ENCODE results near the gene HCFC1. TPM values are rescaled to one million over a fixed set of nuclear protein-coding genes. Genes with fewer than 3 reads are reported as not detected.
A peak's percentile ranks its signal among the peaks of the same experiment; 100 is the strongest.

HCFC1 gene
- total and polyA plus RNA-seq, 9 of the 15 experiments (the other 6 are each of a cell fraction or from before 2014, with no cell fraction given) = 2.8 to 133 (median 17.1) TPM

DNA sequence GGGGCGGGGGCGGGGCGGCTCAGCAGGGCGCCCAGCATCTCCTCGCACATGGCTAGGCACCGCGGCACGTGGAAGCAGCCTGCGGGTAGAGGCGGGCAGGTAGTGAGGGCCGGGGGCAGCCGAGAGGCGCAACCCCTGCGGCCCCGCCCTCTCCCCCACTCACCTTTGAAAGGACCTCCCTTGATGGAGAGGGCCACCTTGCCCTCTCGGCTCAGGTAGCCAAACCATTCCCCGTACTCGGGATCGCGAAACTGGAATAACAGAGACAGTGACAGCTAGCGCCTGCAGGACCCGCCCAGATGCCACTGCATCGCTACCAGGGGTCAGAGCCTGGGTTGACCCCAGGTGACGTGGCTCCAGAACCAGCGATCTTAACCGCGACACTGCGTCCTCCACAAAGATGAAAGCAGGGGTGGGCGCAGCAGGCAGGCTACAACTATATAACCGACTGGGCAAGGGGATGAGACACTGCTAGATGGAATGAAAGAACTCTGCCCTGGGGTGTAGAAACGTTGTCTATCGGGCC lies 36.2 kb downstream of the HCFC1 start:
- BruUV-seq (replicated peaks) = no TSS peak
- no peaks in the 10 kb centered on the region for H3K27me3 ChIP-seq (ENCODE audit: control insufficient read depth in 2 of 2, insufficient read depth in 2 of 2, low read length in 2 of 2)
- in situ Hi-C loops (cut with MboI) (no loop called here), intact Hi-C loops (cut with micrococcal nuclease) (no loop called here)
- peaks cover 36% of the 10 kb centered on the region; the same call in 2 of the 3 replicates for H3K36me3 ChIP-seq (ENCODE audit: control insufficient read depth, insufficient read depth, low read length)
- H4K20me1 ChIP-seq (replicated peaks; ENCODE audit: control insufficient read depth, insufficient read depth, low read length) = no peaks in the 10 kb centered on the region
- peak overlapping the region; percentile 61 for H3K4me2 ChIP-seq (ENCODE audit: insufficient read depth, low read length)
- ChIA-PET CTCF (ENCODE audit: low intra/inter-chr PET ratio) (no interaction called here), POLR2A (interaction anchor here (0.6 to 2.0 kb wide), 4 partner anchors 10 to 141 kb away, joined by 3 to 12 read pairs (median 4); partner anchors contain the start of genes IDH3G, RENBP and SSR4)
- peak overlapping the region; percentile 45 to 87 for H3K9ac ChIP-seq (ENCODE audit: insufficient read depth in 1 of 2, low read depth in 2 of 2, low read length in 2 of 2)
- WGBS (ENCODE audit: insufficient coverage, low coverage, missing lambda C conversion rate) = 22% methylated on average over 15 of the region's 32 CpGs
- H3K9me3 ChIP-seq (replicated peaks; ENCODE audit: control insufficient read depth, insufficient read depth, low read depth, low read length) = no peaks in the 10 kb centered on the region
- peak overlapping the region; percentile 46; the same call in 1 of the 3 replicates for H3K27ac ChIP-seq (ENCODE audit: extremely low read depth, low read depth, low read length)
- DNase-seq (ENCODE audit: extremely low read depth in 1 of 4, low spot score in 3 of 4) (peak in 2 of 4 experiments; percentile 28 to 45), ATAC-seq (peak; percentile 7), FAIRE-seq (peak; percentile 49)
- peaks cover 32% of the 10 kb centered on the region for H3K79me2 ChIP-seq (ENCODE audit: control insufficient read depth, insufficient read depth, low read length)
- peak overlapping the region; percentile 29 for H3K4me3 ChIP-seq
- H3K9me1 ChIP-seq (ENCODE audit: control insufficient read depth, insufficient read depth, low read length) = no peaks in the 10 kb centered on the region
- H3K4me1 ChIP-seq (replicated peaks in 1 of 2; ENCODE audit: control insufficient read depth in 2 of 2, insufficient read depth in 2 of 2, low read length in 2 of 2) = peaks cover 12 to 40% of the 10 kb centered on the region in 2 experiments; a peak in 4 of 5 replicates
- peak overlapping the region; percentile 83 for H2AFZ ChIP-seq (ENCODE audit: low read depth, low read length)
- TF ChIP-seq HINFP (tag; conservative IDR thresholded peaks at IDR 0.05; ENCODE audit: low read depth) (no peak), TCF15 (CRISPR knock-in tag; IDR thresholded peaks at IDR 0.05) (no peak), JUNB (CRISPR knock-in tag; conservative IDR thresholded peaks at IDR 0.05) (no peak), SETDB1 (IDR thresholded peaks at IDR 0.05; ENCODE audit: low read length) (no peak), CTBP1 (IDR thresholded peaks at IDR 0.05; ENCODE audit: borderline replicate concordance) (peak; percentile 16; the same call in 1 of the 2 replicates), SP1 (CRISPR knock-in tag; IDR thresholded peaks at IDR 0.05) (no peak), NFYB (IDR thresholded peaks at IDR 0.05; ENCODE audit: extremely low read depth, insufficient read length) (no peak), PRPF4 (IDR thresholded peaks at IDR 0.05; ENCODE audit: insufficient read depth, low read depth, low read length, poor library complexity, severe bottlenecking) (no peak), ILF3 (IDR thresholded peaks at IDR 0.05; ENCODE audit: borderline replicate concordance) (no peak), MNT (conservative IDR thresholded peaks at IDR 0.05) (peak; percentile 55 to 77; a peak in 3 of 4 replicates), MXI1 (IDR thresholded peaks at IDR 0.05; ENCODE audit: low read depth, low read length) (no peak), RB1 (IDR thresholded peaks at IDR 0.05; ENCODE audit: low read depth) (0 out of 2 replicates have a peak, but pooled peaks have one; percentile 9), XRCC5 (IDR thresholded peaks at IDR 0.05; ENCODE audit: low read depth, low read length) (no peak)
- TF ChIP-seq, protein P1, sequence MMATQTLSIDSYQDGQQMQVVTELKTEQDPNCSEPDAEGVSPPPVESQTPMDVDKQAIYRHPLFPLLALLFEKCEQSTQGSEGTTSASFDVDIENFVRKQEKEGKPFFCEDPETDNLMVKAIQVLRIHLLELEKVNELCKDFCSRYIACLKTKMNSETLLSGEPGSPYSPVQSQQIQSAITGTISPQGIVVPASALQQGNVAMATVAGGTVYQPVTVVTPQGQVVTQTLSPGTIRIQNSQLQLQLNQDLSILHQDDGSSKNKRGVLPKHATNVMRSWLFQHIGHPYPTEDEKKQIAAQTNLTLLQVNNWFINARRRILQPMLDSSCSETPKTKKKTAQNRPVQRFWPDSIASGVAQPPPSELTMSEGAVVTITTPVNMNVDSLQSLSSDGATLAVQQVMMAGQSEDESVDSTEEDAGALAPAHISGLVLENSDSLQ (IDR thresholded peaks at IDR 0.05) = no peak
